H9 (cell line): Measurements from ENCODE around the gene TCTN3. TPM values are rescaled to one million over a fixed set of nuclear protein-coding genes. Genes with fewer than 3 reads are reported as not detected.

Experiments used
- DNase-seq: peaks from one replicate; pipeline ENCODE4 v3.0.0-alpha.2; 2017
- H2AFZ ChIP-seq: one replicate; pipeline ENCODE4 v1.6.1; 2013; ENCODE audit warnings: mild to moderate bottlenecking, low read length, control low read depth, moderate library complexity
- H2AK5ac ChIP-seq: 2 replicates; pipeline ENCODE4 v1.6.1; 2013; ENCODE audit warnings: low read length, control low read depth, mixed read lengths; ENCODE audit not compliant: insufficient read length
- H2BK120ac ChIP-seq: one replicate; pipeline ENCODE4 v1.6.1; 2013; ENCODE audit warnings: low read depth, mild to moderate bottlenecking, low read length, control low read depth, inconsistent platforms; ENCODE audit not compliant: poor library complexity, severe bottlenecking
- H2BK12ac ChIP-seq: 2 replicates; pipeline ENCODE4 v1.6.1; 2013; ENCODE audit warnings: low read length, control low read depth, mixed read lengths, low read depth; ENCODE audit not compliant: insufficient read length
- H2BK15ac ChIP-seq: 2 replicates; pipeline ENCODE4 v1.6.1; 2013; ENCODE audit warnings: low read depth, low read length, control low read depth
- H2BK20ac ChIP-seq: one replicate; pipeline ENCODE4 v1.6.1; 2013; ENCODE audit warnings: low read depth, mild to moderate bottlenecking, low read length, control low read depth, inconsistent platforms; ENCODE audit not compliant: poor library complexity, severe bottlenecking
- H2BK5ac ChIP-seq: 2 replicates; pipeline ENCODE4 v1.6.1; 2013; ENCODE audit warnings: low read length, control low read depth, mixed read lengths; ENCODE audit not compliant: insufficient read length
- H3K14ac ChIP-seq: 2 replicates; pipeline ENCODE4 v1.6.1; 2013; ENCODE audit warnings: low read length, control low read depth; ENCODE audit not compliant: insufficient read depth
- H3K18ac ChIP-seq: 2 replicates; pipeline ENCODE4 v1.6.1; 2013; ENCODE audit warnings: low read depth, mild to moderate bottlenecking, mixed read lengths, low read length, control low read depth; ENCODE audit not compliant: insufficient read length
- H3K23ac ChIP-seq: 2 replicates; pipeline ENCODE4 v1.6.1; 2013; ENCODE audit warnings: low read length, control low read depth, mixed read lengths, low read depth; ENCODE audit not compliant: insufficient read length
- H3K23me2 ChIP-seq: 2 replicates; pipeline ENCODE4 v1.6.1; 2013; ENCODE audit warnings: low read depth, mild to moderate bottlenecking, mixed read lengths, low read length, control low read depth; ENCODE audit not compliant: insufficient read length, poor library complexity, severe bottlenecking
- H3K27ac ChIP-seq: 2 replicates; pipeline ENCODE4 v1.5.1; 2013; ENCODE audit warnings: low read length, control low read depth, mixed read lengths, low read depth; ENCODE audit not compliant: insufficient read length
- H3K27me3 ChIP-seq: 2 replicates; pipeline ENCODE4 v1.6.1; 2013; ENCODE audit warnings: low read length, control low read depth, inconsistent platforms; ENCODE audit not compliant: insufficient read depth
- H3K4ac ChIP-seq: 2 replicates; pipeline ENCODE4 v1.6.1; 2013; ENCODE audit warnings: low read depth, mild to moderate bottlenecking, control low read depth, inconsistent platforms, low read length, moderate library complexity
- H3K4me1 ChIP-seq: 2 replicates; pipeline ENCODE4 v1.6.1; 2013; ENCODE audit warnings: low read length, control low read depth, inconsistent platforms; ENCODE audit not compliant: insufficient read depth
- H3K4me2 ChIP-seq: 2 replicates; pipeline ENCODE4 v1.6.1; 2013; ENCODE audit warnings: low read length, control low read depth, mixed read lengths; ENCODE audit not compliant: insufficient read length, insufficient read depth
- H3K56ac ChIP-seq: 2 replicates; pipeline ENCODE4 v1.6.1; 2013; ENCODE audit warnings: low read depth, mild to moderate bottlenecking, mixed read lengths, low read length, control low read depth; ENCODE audit not compliant: insufficient read length
- H3K79me1 ChIP-seq: 2 replicates; pipeline ENCODE4 v1.6.1; 2013; ENCODE audit warnings: low read depth, mild to moderate bottlenecking, moderate library complexity, low read length, control low read depth, inconsistent platforms; ENCODE audit not compliant: insufficient read depth, poor library complexity, severe bottlenecking
- H3K79me2 ChIP-seq: 2 replicates; pipeline ENCODE4 v1.6.1; 2013; ENCODE audit warnings: low read length, control low read depth, inconsistent platforms; ENCODE audit not compliant: insufficient read depth
- H3K9ac ChIP-seq: 2 replicates; pipeline ENCODE4 v1.6.1; 2013; ENCODE audit warnings: low read length, control low read depth, mixed read lengths; ENCODE audit not compliant: insufficient read length; ENCODE audit errors: extremely low read depth
- H3K9me3 ChIP-seq: one replicate; pipeline ENCODE4 v1.6.1; 2013; ENCODE audit warnings: low read depth, low read length, inconsistent platforms; ENCODE audit not compliant: control insufficient read depth
- H3T11ph ChIP-seq: one replicate; pipeline ENCODE4 v1.6.1; 2013; ENCODE audit warnings: mild to moderate bottlenecking, low read length, control low read depth, inconsistent platforms
- H4K20me1 ChIP-seq: one replicate; pipeline ENCODE4 v1.6.1; 2013; ENCODE audit not compliant: control insufficient read depth, insufficient read length, insufficient read depth
- H4K5ac ChIP-seq: 2 replicates; pipeline ENCODE4 v1.6.1; 2013; ENCODE audit warnings: low read depth, mild to moderate bottlenecking, mixed read lengths, low read length, control low read depth; ENCODE audit not compliant: insufficient read length
- H4K8ac ChIP-seq: replicated peaks from 2 replicates; pipeline ENCODE4 v1.6.1; 2013; ENCODE audit warnings: low read length, control low read depth, mixed read lengths, low read depth; ENCODE audit not compliant: insufficient read length
- H4K91ac ChIP-seq: 2 replicates; pipeline ENCODE4 v1.6.1; 2013; ENCODE audit warnings: low read depth, mild to moderate bottlenecking, moderate library complexity, mixed read lengths, low read length, control low read depth; ENCODE audit not compliant: insufficient read length
- H3K27ac Mint-ChIP-seq, 3 experiments: 2 replicates in 2 of 3; 3 replicates in 1 of 3; pipeline ENCODE4 v1.8.0; 2020 to 2021; ENCODE audit warnings: mixed read lengths in 3 of 3, mild to moderate bottlenecking in 1 of 3, moderate library complexity in 1 of 3
- H3K27me3 Mint-ChIP-seq: 2 replicates; pipeline ENCODE4 v1.8.0; 2021; ENCODE audit warnings: low read depth, mild to moderate bottlenecking, moderate library complexity, mixed read lengths
- H3K36me3 Mint-ChIP-seq, 3 experiments: 2 replicates in 2 of 3; 3 replicates in 1 of 3; pipeline ENCODE4 v1.8.0; 2020 to 2021; ENCODE audit warnings: low read depth in 3 of 3, mixed read lengths in 3 of 3; ENCODE audit not compliant: insufficient read depth in 1 of 3
- H3K4me1 Mint-ChIP-seq, 2 experiments: 2 replicates each; pipeline ENCODE4 v1.8.0; 2020; ENCODE audit warnings: mixed read lengths in 2 of 2
- H3K4me3 Mint-ChIP-seq, 2 experiments: 2 replicates in 1 of 2; 3 replicates in 1 of 2; pipeline ENCODE4 v1.8.0; 2020 to 2021; ENCODE audit warnings: mild to moderate bottlenecking in 2 of 2, mixed read lengths in 2 of 2, moderate library complexity in 1 of 2
- H3K9me3 Mint-ChIP-seq, 2 experiments: 2 replicates in 1 of 2; 3 replicates in 1 of 2; pipeline ENCODE4 v1.8.0; 2020; ENCODE audit warnings: mild to moderate bottlenecking in 2 of 2, mixed read lengths in 2 of 2, moderate library complexity in 1 of 2
- CTCF ChIP-seq: fragments of 200-600 bp; sonication (generic); conservative IDR thresholded peaks from 3 replicates; pipeline ENCODE4 v1.8.0; 2021; ENCODE audit warnings: antibody characterized with exemption, mild to moderate bottlenecking
- WGBS: extraction: QIAGEN DNeasy Blood & Tissue Kit; methylation state at CpG from one replicate; pipeline ENCODE4 v1.1.7; 2013; ENCODE audit warnings: missing lambda C conversion rate, low lambda C conversion rate, mixed read lengths; ENCODE audit not compliant: insufficient read length; ENCODE audit errors: extremely low coverage; 5-methylcytosine and 5-hydroxymethylcytosine counted together
- total RNA-seq: library from RNA; stranded (reverse); gene quantifications from 2 replicates; pipeline ENCODE4 v1.2.1, GENCODE V29; 2021

The TCTN3 gene
- total RNA-seq, 1 experiment from 2014 or later = 37.3 TPM

- Mint-ChIP-seq H3K9me3 (no peaks in the 10 kb centered on the region), H3K4me3 (no peak overlapping the region), H3K36me3 (no peaks in the 10 kb centered on the region), H3K27me3 (no peaks in the 10 kb centered on the region), H3K27ac (no peak overlapping the region), H3K4me1 (peaks cover 5 to 9% of the 10 kb centered on the region in 2 experiments)
- Histone ChIP-seq H3K56ac (no peak overlapping the region), H3T11ph (no peak overlapping the region), H2BK120ac (no peak overlapping the region), H3K4me1 (no peaks in the 10 kb centered on the region), H3K23me2 (no peaks in the 10 kb centered on the region), H4K91ac (no peak overlapping the region), H4K20me1 (no peaks in the 10 kb centered on the region), H2BK15ac (no peak overlapping the region), H2BK12ac (no peak overlapping the region), H2BK5ac (no peak overlapping the region), H3K14ac (no peak overlapping the region), H3K4ac (no peak overlapping the region), H3K9ac (no peak overlapping the region), H3K18ac (no peak overlapping the region), H2BK20ac (no peak overlapping the region), H2AFZ (no peak overlapping the region), H3K9me3 (no peaks in the 10 kb centered on the region), H3K79me1 (no peaks in the 10 kb centered on the region), H3K27ac (no peak overlapping the region), H3K23ac (no peak overlapping the region), H3K27me3 (no peaks in the 10 kb centered on the region), H4K8ac (no peak overlapping the region), H2AK5ac (no peak overlapping the region), H4K5ac (no peak overlapping the region), H3K79me2 (no peaks in the 10 kb centered on the region), H3K4me2 (no peak overlapping the region)
- no CpG with 5 or more reads among the region's 3 CpGs for WGBS
- no peak for DNase-seq
- no peak for TF ChIP-seq CTCF
Observed at GRCh38 chr10:95716466-95716865, 22.7 kb upstream of the TCTN3 start.
